Nephron (organoid): ENCODE results near the gene PLXNA4.

Experiments used
- H3K27ac Mint-ChIP-seq, 3 experiments: 2 replicates each; pipeline ENCODE4 v1.8.0; 2020; ENCODE audit warnings: mixed read lengths in 3 of 3, mild to moderate bottlenecking in 2 of 3, moderate library complexity in 1 of 3
- H3K27me3 Mint-ChIP-seq: 2 replicates; pipeline ENCODE4 v1.8.0; 2021; ENCODE audit warnings: low read depth, mild to moderate bottlenecking, moderate library complexity, mixed read lengths
- H3K36me3 Mint-ChIP-seq: 2 replicates; pipeline ENCODE4 v1.8.0; 2020; ENCODE audit warnings: low read depth, mixed read lengths
- H3K4me1 Mint-ChIP-seq: 2 replicates; pipeline ENCODE4 v1.8.0; 2020; ENCODE audit warnings: mixed read lengths
- H3K4me3 Mint-ChIP-seq, 3 experiments: 2 replicates each; pipeline ENCODE4 v1.8.0; 2020; ENCODE audit warnings: mild to moderate bottlenecking in 3 of 3, mixed read lengths in 3 of 3, moderate library complexity in 2 of 3
- H3K9me3 Mint-ChIP-seq: 2 replicates; pipeline ENCODE4 v1.8.0; 2020; ENCODE audit warnings: mixed read lengths
- CTCF ChIP-seq, 3 experiments: fragments of 200-600 bp; sonication (generic); IDR thresholded peaks; one replicate each; pipeline ENCODE4 v1.5.0; 2021; ENCODE audit warnings: antibody characterized with exemption in 3 of 3; ENCODE audit not compliant: unreplicated experiment in 3 of 3

Gene PLXNA4

GRCh38 chr7:132424821-132425724 is 151.2 kb downstream of the PLXNA4 start:
- Mint-ChIP-seq H3K27me3 (peaks cover 28% of the 10 kb centered on the region), H3K27ac (peak overlapping the region; percentile 59 to 75 (median 75)), H3K9me3 (peaks cover 4% of the 10 kb centered on the region), H3K4me3 (peak overlapping the region in 1 of 3 experiments; percentile 13), H3K4me1 (peaks cover 61% of the 10 kb centered on the region), H3K36me3 (no peaks in the 10 kb centered on the region)
- TF ChIP-seq CTCF (IDR thresholded peaks at IDR 0.05; ENCODE audit: unreplicated experiment in 3 of 3) = no peak

GRCh38 chr7:132424277-132424676 is 152.0 kb downstream of the PLXNA4 start:
- Mint-ChIP-seq H3K27me3 (peaks cover 28% of the 10 kb centered on the region), H3K4me3 (no peak overlapping the region), H3K36me3 (no peaks in the 10 kb centered on the region), H3K27ac (no peak overlapping the region), H3K4me1 (peaks cover 66% of the 10 kb centered on the region), H3K9me3 (peaks cover 4% of the 10 kb centered on the region)
- TF ChIP-seq CTCF (IDR thresholded peaks at IDR 0.05; ENCODE audit: unreplicated experiment in 3 of 3) = no peak

- Mint-ChIP-seq H3K4me1 (peaks cover 68% of the 10 kb centered on the region), H3K27me3 (peaks cover 32% of the 10 kb centered on the region), H3K27ac (peak overlapping the region in 2 of 3 experiments; percentile 16), H3K4me3 (no peak overlapping the region), H3K36me3 (no peaks in the 10 kb centered on the region), H3K9me3 (peaks cover 4% of the 10 kb centered on the region)
- no peak for TF ChIP-seq CTCF (IDR thresholded peaks at IDR 0.05; ENCODE audit: unreplicated experiment in 3 of 3)
Measured at GRCh38 chr7:132423594-132424200, 152.6 kb downstream of the PLXNA4 start.

GRCh38 chr7:132422502-132423111 is 153.7 kb downstream of the PLXNA4 start:
- no peak for TF ChIP-seq CTCF (IDR thresholded peaks at IDR 0.05; ENCODE audit: unreplicated experiment in 3 of 3)
- Mint-ChIP-seq H3K36me3 (no peaks in the 10 kb centered on the region), H3K9me3 (peaks cover 4% of the 10 kb centered on the region), H3K4me1 (peaks cover 71% of the 10 kb centered on the region), H3K4me3 (peak overlapping the region in 1 of 3 experiments; percentile 14), H3K27me3 (peaks cover 35% of the 10 kb centered on the region), H3K27ac (peak overlapping the region in 1 of 3 experiments; percentile 31)

- no peak overlapping the region for H3K4me3 Mint-ChIP-seq
- H3K9me3 Mint-ChIP-seq = peaks cover 4% of the 10 kb centered on the region
- peaks cover 70% of the 10 kb centered on the region for H3K4me1 Mint-ChIP-seq
- TF ChIP-seq CTCF (IDR thresholded peaks at IDR 0.05; ENCODE audit: unreplicated experiment in 3 of 3) = no peak
- no peaks in the 10 kb centered on the region for H3K36me3 Mint-ChIP-seq
- H3K27ac Mint-ChIP-seq = no peak overlapping the region
- H3K27me3 Mint-ChIP-seq = peaks cover 41% of the 10 kb centered on the region
Measured at GRCh38 chr7:132420527-132420926, 155.7 kb downstream of the PLXNA4 start.
